ENCODE data around the gene ZNRF3.

DNA sequence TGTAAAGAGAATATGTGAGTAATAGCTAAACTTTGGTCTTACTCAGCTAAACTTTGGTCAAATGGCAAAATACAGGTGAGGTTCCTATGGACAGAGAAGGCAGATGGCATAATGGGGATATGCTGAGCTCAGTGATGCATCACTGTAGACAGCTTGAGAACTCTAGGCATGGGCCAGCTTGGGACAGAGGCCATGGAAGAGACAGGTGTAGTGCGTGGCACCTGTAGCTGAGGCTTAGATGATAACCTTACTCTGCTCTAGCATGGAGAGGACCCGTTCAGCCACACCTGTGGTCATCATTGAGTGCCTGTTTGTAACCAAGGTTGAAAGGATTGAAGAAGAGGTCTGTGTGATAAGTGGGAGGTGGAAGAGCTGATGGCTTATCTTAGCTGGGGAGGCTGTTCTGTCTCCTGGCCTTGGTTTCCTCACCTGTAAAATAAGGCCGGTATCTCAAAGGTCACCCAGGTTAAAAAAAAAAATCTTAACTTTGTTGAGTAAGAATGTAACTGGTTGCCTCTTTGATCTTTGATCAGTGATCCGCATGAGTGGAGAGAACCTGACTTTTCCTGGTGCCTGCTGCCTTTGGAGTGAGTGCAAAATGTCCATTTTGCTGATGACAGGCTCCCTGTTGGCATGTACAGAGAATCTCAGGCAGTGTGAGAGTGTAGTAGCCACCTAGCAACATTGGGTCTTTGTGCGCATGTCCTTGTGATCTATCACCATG is 48.6 kb downstream of the ZNRF3 start:
- TF ChIP-seq CTCF (tag by site-specific recombination; IDR thresholded peaks at IDR 0.05): no peak
- TF ChIP-seq MYNN (tag by site-specific recombination; IDR thresholded peaks at IDR 0.05; ENCODE audit: borderline replicate concordance): no peak
- TF ChIP-seq REST (tag by site-specific recombination; IDR thresholded peaks at IDR 0.05): no peak
